ENCODE results near the gene SLC35F3. TPM values are rescaled to one million over a fixed set of nuclear protein-coding genes. Genes with fewer than 3 reads are reported as not detected.

SLC35F3 gene
- total and polyA plus RNA-seq, 4 donors, result 0.01 to 0.37 (median 0.08) TPM; not detected in 1

GRCh38 chr1:233864578-233864977, 39.9 kb upstream of the SLC35F3 start:
- no peak for DNase-seq (ENCODE audit: low spot score)
- no peak overlapping the region for H3K9ac ChIP-seq (ENCODE audit: low read depth in 1 of 2, low read length in 2 of 2)
- H3K36me3 ChIP-seq (ENCODE audit: control insufficient read depth in 4 of 4, insufficient read depth in 3 of 4, low read depth in 1 of 4, low read length in 3 of 4), result no peaks in the 10 kb centered on the region
- H3K4me3 ChIP-seq (ENCODE audit: low read depth in 1 of 3, low read length in 3 of 3), result no peak overlapping the region
- H3K27me3 ChIP-seq (ENCODE audit: control insufficient read depth in 4 of 4, insufficient read depth in 4 of 4, low read length in 3 of 4), result no peaks in the 10 kb centered on the region
- H3K27ac ChIP-seq (ENCODE audit: low read depth in 1 of 2, low read length in 2 of 2), result no peak overlapping the region
- WGBS, result 93% methylated on average over 2 of the region's 2 CpGs
- TF ChIP-seq GABPA (IDR thresholded peaks at IDR 0.05 in 1 of 2, conservative IDR thresholded peaks at IDR 0.05 in 1 of 2) (no peak), CTCF (IDR thresholded peaks at IDR 0.05; ENCODE audit: low read depth, low read length, missing input control) (no peak)
- no peaks in the 10 kb centered on the region for H3K9me3 ChIP-seq (ENCODE audit: control insufficient read depth in 4 of 4, low read length in 3 of 4)
- no peaks in the 10 kb centered on the region for H3K4me1 ChIP-seq (ENCODE audit: control insufficient read depth in 4 of 4, insufficient read depth in 4 of 4, low read length in 3 of 4)

- Histone ChIP-seq H3K4me1 (ENCODE audit: control insufficient read depth in 4 of 4, insufficient read depth in 4 of 4, low read length in 3 of 4) (no peaks in the 10 kb centered on the region), H3K27me3 (ENCODE audit: control insufficient read depth in 4 of 4, insufficient read depth in 4 of 4, low read length in 3 of 4) (no peaks in the 10 kb centered on the region), H3K27ac (ENCODE audit: low read depth in 1 of 2, low read length in 2 of 2) (no peak overlapping the region), H3K9ac (ENCODE audit: low read depth in 1 of 2, low read length in 2 of 2) (no peak overlapping the region), H3K36me3 (ENCODE audit: control insufficient read depth in 4 of 4, insufficient read depth in 3 of 4, low read depth in 1 of 4, low read length in 3 of 4) (no peaks in the 10 kb centered on the region), H3K9me3 (ENCODE audit: control insufficient read depth in 4 of 4, low read length in 3 of 4) (no peaks in the 10 kb centered on the region), H3K4me3 (ENCODE audit: low read depth in 1 of 3, low read length in 3 of 3) (no peak overlapping the region)
- no peak for DNase-seq (ENCODE audit: low spot score)
- WGBS, result 91% methylated on average over 2 of the region's 2 CpGs
- TF ChIP-seq SP1 (IDR thresholded peaks at IDR 0.05) (no peak), HNF4A (conservative IDR thresholded peaks at IDR 0.05) (no peak), YY1 (IDR thresholded peaks at IDR 0.05) (no peak), NR2F2 (IDR thresholded peaks at IDR 0.05) (no peak), GABPA (IDR thresholded peaks at IDR 0.05 in 1 of 2, conservative IDR thresholded peaks at IDR 0.05 in 1 of 2) (no peak), CTCF (IDR thresholded peaks at IDR 0.05; ENCODE audit: low read depth, low read length, missing input control) (no peak)
Observed at GRCh38 chr1:233865216-233865615, 39.3 kb upstream of the SLC35F3 start.

- H3K9me3 ChIP-seq (ENCODE audit: control insufficient read depth in 4 of 4, low read length in 3 of 4), result no peaks in the 10 kb centered on the region
- no peak overlapping the region for H3K9ac ChIP-seq (ENCODE audit: low read depth in 1 of 2, low read length in 2 of 2)
- H3K27me3 ChIP-seq (ENCODE audit: control insufficient read depth in 4 of 4, insufficient read depth in 4 of 4, low read length in 3 of 4), result no peaks in the 10 kb centered on the region
- H3K4me3 ChIP-seq (ENCODE audit: low read depth in 1 of 3, low read length in 3 of 3), result no peak overlapping the region
- TF ChIP-seq GABPA (IDR thresholded peaks at IDR 0.05 in 1 of 2, conservative IDR thresholded peaks at IDR 0.05 in 1 of 2) (no peak), EGR1 (IDR thresholded peaks at IDR 0.05; ENCODE audit: low read depth in 2 of 2) (no peak), RXRA (IDR thresholded peaks at IDR 0.05) (no peak), ZBTB33 (IDR thresholded peaks at IDR 0.05) (no peak), REST (IDR thresholded peaks at IDR 0.05) (no peak), TAF1 (conservative IDR thresholded peaks at IDR 0.05) (no peak), HNF4G (IDR thresholded peaks at IDR 0.05) (no peak), JUND (IDR thresholded peaks at IDR 0.05) (no peak)
- no peaks in the 10 kb centered on the region for H3K36me3 ChIP-seq (ENCODE audit: control insufficient read depth in 4 of 4, insufficient read depth in 3 of 4, low read depth in 1 of 4, low read length in 3 of 4)
- H3K27ac ChIP-seq (ENCODE audit: low read depth in 1 of 2, low read length in 2 of 2), result no peak overlapping the region
- no peak for DNase-seq (ENCODE audit: low spot score)
- no peaks in the 10 kb centered on the region for H3K4me1 ChIP-seq (ENCODE audit: control insufficient read depth in 4 of 4, insufficient read depth in 4 of 4, low read length in 3 of 4)
- WGBS, result 98% methylated on average over 1 of the region's 1 CpG
Observed at GRCh38 chr1:233865902-233866301, 38.6 kb upstream of the SLC35F3 start.
